Gastroesophageal sphincter (tissue), 4 donors: ENCODE results near the gene PTP4A2. TPM values are rescaled to one million over a fixed set of nuclear protein-coding genes. Genes with fewer than 3 reads are reported as not detected.

Source experiments
- ATAC-seq: fragments of 150-250 bp; one replicate; pipeline ENCODE4 v1.9.1; 2016; ENCODE audit warnings: mild to moderate bottlenecking, moderate library complexity
- H3K27ac ChIP-seq, 4 donors: fragments of 200-600 bp; sonication (generic) in 3 of 4; 1 replicate in 3 of 4; 2 replicates in 1 of 4; pipeline ENCODE4 v1.5.1; 2016 to 2019
- H3K27me3 ChIP-seq: fragments of 200-600 bp; sonication (generic); one replicate; pipeline ENCODE4 v1.5.1; 2019
- H3K36me3 ChIP-seq, 2 donors: fragments of 200-600 bp; sonication (generic); one replicate each; pipeline ENCODE4 v1.5.1; 2019; ENCODE audit warnings: control low read depth in 1 of 2
- H3K4me1 ChIP-seq, 3 donors: fragments of 200-600 bp; sonication (generic); 1 replicate in 2 of 3; 2 replicates in 1 of 3; pipeline ENCODE4 v1.5.1; 2016 to 2019; ENCODE audit warnings: control low read depth in 2 of 3
- H3K4me3 ChIP-seq, 2 donors: fragments of 200-600 bp; sonication (generic); one replicate each; pipeline ENCODE4 v1.5.1; 2019; ENCODE audit warnings: mild to moderate bottlenecking in 1 of 2, moderate library complexity in 1 of 2
- H3K9me3 ChIP-seq, 3 donors: fragments of 200-600 bp; sonication (generic); one replicate each; pipeline ENCODE4 v1.5.1; 2017 to 2019; ENCODE audit warnings: control low read depth in 2 of 3
- EP300 ChIP-seq: sonication (generic); formaldehyde crosslinking; IDR thresholded peaks from one replicate; pipeline ENCODE4 v1.6.1; 2017; ENCODE audit warnings: antibody characterized with exemption, mild to moderate bottlenecking
- POLR2A ChIP-seq, 2 donors: fragments of 450-650 bp; IDR thresholded peaks; one replicate each; pipeline ENCODE4 v1.6.1; 2017; ENCODE audit warnings: antibody characterized with exemption in 2 of 2, mild to moderate bottlenecking in 2 of 2, moderate library complexity in 1 of 2
- POLR2AphosphoS5 ChIP-seq: sonication (generic); formaldehyde crosslinking; IDR thresholded peaks from one replicate; pipeline ENCODE4 v1.6.1; 2017; ENCODE audit warnings: antibody characterized with exemption
- WGBS, 2 donors: methylation state at CpG; one replicate each; pipeline ENCODE4 v1.1.5; 2018; ENCODE audit warnings: low coverage in 1 of 2; 5-methylcytosine and 5-hydroxymethylcytosine counted together
- total RNA-seq, 4 donors: library from RNA; depleted of rRNA; stranded (reverse); fragments of >200 nt; gene quantifications; one replicate each; pipeline ENCODE4 v1.1.0, GENCODE V29; 2016
- TF ChIP-seq, protein P1 (sequence below), 4 experiments: fragments of 200-600 bp in 2 of 4; fragments of 450-650 bp in 2 of 4; sonication (generic) in 1 of 4; IDR thresholded peaks; one replicate each; pipeline ENCODE4 v1.5.1; 2017 to 2019; ENCODE audit warnings: antibody characterized with exemption in 4 of 4, mild to moderate bottlenecking in 2 of 4, moderate library complexity in 2 of 4

PTP4A2 gene
- total RNA-seq, 4 donors from 2014 or later: 203 to 273 (median 250) TPM

DNA sequence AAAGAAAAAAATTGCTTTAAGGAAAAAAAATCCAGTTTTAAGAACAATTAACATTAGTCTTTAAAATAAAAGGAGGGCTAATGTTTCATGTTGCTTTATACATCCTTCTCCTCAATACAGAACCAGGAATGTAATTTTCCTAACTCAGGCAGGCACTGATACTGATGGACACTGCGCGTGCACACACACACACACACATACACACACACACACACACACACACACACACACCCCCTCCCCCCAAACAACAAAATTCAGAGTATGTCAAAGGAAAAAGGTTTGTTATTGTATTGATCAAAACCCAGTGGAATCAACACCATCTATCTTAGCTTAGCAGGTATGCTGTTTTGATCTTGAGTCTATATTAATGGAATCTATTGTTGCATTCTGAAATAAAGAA, 31.6 kb downstream of the PTP4A2 start:
- Histone ChIP-seq H3K4me3 (no peak overlapping the region), H3K9me3 (no peaks in the 10 kb centered on the region), H3K36me3 (peaks cover 4 to 61% of the 10 kb centered on the region in 2 donors), H3K27ac (no peak overlapping the region), H3K27me3 (no peaks in the 10 kb centered on the region), H3K4me1 (peaks cover 0 to 7% (median 0%) of the 10 kb centered on the region in 3 donors)
- no peak for ATAC-seq
- 89 to 90% methylated on average over 2 of the region's 2 CpGs for WGBS, 2 donors
- TF ChIP-seq POLR2A (IDR thresholded peaks at IDR 0.05) (no peak), POLR2AphosphoS5 (no peak), EP300 (no peak)
- TF ChIP-seq, protein P1, sequence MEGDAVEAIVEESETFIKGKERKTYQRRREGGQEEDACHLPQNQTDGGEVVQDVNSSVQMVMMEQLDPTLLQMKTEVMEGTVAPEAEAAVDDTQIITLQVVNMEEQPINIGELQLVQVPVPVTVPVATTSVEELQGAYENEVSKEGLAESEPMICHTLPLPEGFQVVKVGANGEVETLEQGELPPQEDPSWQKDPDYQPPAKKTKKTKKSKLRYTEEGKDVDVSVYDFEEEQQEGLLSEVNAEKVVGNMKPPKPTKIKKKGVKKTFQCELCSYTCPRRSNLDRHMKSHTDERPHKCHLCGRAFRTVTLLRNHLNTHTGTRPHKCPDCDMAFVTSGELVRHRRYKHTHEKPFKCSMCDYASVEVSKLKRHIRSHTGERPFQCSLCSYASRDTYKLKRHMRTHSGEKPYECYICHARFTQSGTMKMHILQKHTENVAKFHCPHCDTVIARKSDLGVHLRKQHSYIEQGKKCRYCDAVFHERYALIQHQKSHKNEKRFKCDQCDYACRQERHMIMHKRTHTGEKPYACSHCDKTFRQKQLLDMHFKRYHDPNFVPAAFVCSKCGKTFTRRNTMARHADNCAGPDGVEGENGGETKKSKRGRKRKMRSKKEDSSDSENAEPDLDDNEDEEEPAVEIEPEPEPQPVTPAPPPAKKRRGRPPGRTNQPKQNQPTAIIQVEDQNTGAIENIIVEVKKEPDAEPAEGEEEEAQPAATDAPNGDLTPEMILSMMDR (IDR thresholded peaks at IDR 0.05): no peak

DNA sequence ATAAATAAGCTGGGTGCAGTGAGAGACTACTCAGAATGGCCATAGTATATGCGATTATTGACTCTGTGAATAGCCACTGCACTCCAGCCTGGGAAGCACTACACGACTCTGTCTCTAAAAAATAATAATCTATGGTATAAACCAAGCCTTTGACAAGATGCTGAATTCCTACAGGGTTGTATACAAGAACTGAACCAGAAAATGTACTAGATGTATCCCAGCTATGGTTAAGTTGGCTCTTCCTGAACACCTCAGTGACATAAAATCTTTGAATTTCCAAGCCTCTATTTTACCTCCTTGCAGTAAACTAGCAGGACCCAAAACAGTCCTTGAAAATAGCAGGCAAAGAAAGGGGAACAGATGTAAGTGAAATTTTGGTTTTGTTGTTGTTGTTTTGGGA, 32.5 kb downstream of the PTP4A2 start:
- Histone ChIP-seq H3K4me1 (no peaks in the 10 kb centered on the region), H3K27ac (no peak overlapping the region), H3K4me3 (no peak overlapping the region), H3K27me3 (no peaks in the 10 kb centered on the region), H3K36me3 (peaks cover 4 to 54% of the 10 kb centered on the region in 2 donors), H3K9me3 (no peaks in the 10 kb centered on the region)
- 40 to 78% methylated on average over 1 to 2 of the region's 2 CpGs for WGBS, 2 donors
- no peak for ATAC-seq
- no peak for TF ChIP-seq POLR2AphosphoS5
- no peak for TF ChIP-seq EP300
- TF ChIP-seq, protein P1 (IDR thresholded peaks at IDR 0.05): no peak
- TF ChIP-seq POLR2A (IDR thresholded peaks at IDR 0.05): no peak

DNA sequence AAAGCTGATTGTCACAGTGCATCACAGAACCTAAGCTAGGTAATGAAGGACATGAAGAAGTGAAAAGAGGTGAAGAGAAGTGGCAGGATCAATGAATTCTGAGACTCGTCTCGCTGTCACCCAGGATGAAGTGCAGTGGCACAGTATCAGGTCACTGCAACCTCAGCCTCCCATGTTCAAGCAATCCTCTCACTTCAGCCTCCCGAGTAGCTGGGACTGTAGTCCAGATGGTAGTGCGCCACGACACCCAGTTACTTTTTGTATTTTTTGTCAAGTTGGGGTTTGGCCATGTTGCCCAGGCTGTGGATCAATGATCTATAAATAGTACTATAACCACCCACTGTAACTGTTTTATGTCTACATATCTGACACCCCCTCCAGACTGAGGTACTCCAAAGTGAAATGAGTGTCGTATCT, 33.1 kb downstream of the PTP4A2 start:
- Histone ChIP-seq H3K27ac (no peak overlapping the region), H3K27me3 (no peaks in the 10 kb centered on the region), H3K4me1 (no peaks in the 10 kb centered on the region), H3K4me3 (no peak overlapping the region), H3K9me3 (no peaks in the 10 kb centered on the region), H3K36me3 (peaks cover 4 to 48% of the 10 kb centered on the region in 2 donors)
- 86 to 89% methylated on average over 6 of the region's 6 CpGs for WGBS, 2 donors
- TF ChIP-seq, protein P1 (IDR thresholded peaks at IDR 0.05): no peak
- no peak for TF ChIP-seq POLR2A (IDR thresholded peaks at IDR 0.05)
- no peak for TF ChIP-seq POLR2AphosphoS5
- TF ChIP-seq EP300: no peak
- ATAC-seq: no peak

DNA sequence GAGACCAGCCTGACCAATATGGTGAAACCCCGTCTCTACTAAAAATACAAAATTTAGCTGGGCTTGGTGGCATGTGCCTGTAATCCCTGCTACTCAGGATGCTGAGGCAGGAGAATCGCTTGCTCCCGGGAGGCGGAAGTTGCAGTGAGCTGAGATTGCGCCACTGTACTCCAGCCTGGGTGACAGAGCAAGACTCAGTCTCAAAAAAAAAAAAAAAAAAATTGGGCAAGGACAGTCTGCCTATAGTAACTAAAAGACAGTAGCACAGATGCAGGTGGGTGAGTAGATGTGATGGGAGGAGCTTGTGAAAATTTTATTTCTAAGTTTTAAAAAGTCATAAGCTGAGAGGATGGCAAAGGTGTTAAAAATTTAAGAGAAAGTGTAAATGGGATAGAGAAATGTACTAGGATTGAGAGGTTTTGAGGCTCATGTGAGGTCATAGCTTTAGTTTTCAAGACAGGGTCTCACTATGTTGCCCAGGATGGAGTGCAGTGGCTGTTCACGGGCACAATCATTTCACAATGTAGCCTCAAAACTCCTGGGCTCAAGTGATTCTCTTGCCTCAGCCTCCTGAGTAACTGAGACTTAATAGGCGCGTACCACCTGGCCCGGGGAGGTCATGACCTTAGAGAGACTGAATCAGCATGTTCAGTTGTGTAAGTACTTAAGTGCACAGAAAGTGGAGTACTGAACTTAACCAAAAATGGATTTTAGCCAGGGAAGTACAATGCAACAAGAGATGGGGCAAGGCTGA, 33.7 kb downstream of the PTP4A2 start:
- no peaks in the 10 kb centered on the region for H3K27me3 ChIP-seq
- H3K4me1 ChIP-seq: no peaks in the 10 kb centered on the region
- no peak overlapping the region for H3K4me3 ChIP-seq
- ATAC-seq: no peak
- H3K36me3 ChIP-seq: peaks cover 4 to 43% of the 10 kb centered on the region in 2 donors
- H3K9me3 ChIP-seq: no peaks in the 10 kb centered on the region
- TF ChIP-seq POLR2AphosphoS5 (no peak), EP300 (no peak), POLR2A (IDR thresholded peaks at IDR 0.05) (no peak)
- TF ChIP-seq, protein P1 (IDR thresholded peaks at IDR 0.05): no peak
- peak overlapping the region in 1 of 4 donors; percentile 24 for H3K27ac ChIP-seq
- WGBS, 2 donors: 56 to 82% methylated on average over 2 to 5 of the region's 9 CpGs

DNA sequence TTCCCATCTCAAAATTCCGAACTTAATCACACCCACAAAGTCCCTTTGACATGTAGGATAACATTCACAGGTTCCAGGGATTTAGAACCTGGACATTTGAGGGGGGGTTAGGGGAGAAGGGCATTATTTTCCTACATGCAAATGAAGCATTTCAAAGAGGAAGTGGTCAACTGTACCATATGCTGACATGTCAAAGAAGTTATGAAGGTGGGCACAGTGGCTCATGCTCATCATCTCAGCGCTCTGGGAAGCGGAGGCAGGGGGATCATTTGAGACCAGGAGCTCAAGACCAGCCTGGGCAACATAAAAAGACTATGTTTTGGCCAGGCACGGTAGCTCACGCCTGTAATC, 35.7 kb downstream of the PTP4A2 start:
- no peaks in the 10 kb centered on the region for H3K9me3 ChIP-seq
- no peaks in the 10 kb centered on the region for H3K4me1 ChIP-seq
- no peaks in the 10 kb centered on the region for H3K27me3 ChIP-seq
- H3K4me3 ChIP-seq: no peak overlapping the region
- 85 to 100% methylated on average over 3 to 4 of the region's 5 CpGs for WGBS, 2 donors
- no peak for ATAC-seq
- peaks cover 0 to 24% of the 10 kb centered on the region in 2 donors for H3K36me3 ChIP-seq
- TF ChIP-seq, protein P1 (IDR thresholded peaks at IDR 0.05): no peak
- TF ChIP-seq EP300: no peak
- no peak for TF ChIP-seq POLR2A (IDR thresholded peaks at IDR 0.05)
- no peak for TF ChIP-seq POLR2AphosphoS5
- H3K27ac ChIP-seq: no peak overlapping the region
